ENCODE results near the gene ARID1B. TPM values are rescaled to one million over a fixed set of nuclear protein-coding genes. Genes with fewer than 3 reads are reported as not detected.

ARID1B gene
- total RNA-seq, 1 experiment from 2014 or later = 63.9 TPM

DNA sequence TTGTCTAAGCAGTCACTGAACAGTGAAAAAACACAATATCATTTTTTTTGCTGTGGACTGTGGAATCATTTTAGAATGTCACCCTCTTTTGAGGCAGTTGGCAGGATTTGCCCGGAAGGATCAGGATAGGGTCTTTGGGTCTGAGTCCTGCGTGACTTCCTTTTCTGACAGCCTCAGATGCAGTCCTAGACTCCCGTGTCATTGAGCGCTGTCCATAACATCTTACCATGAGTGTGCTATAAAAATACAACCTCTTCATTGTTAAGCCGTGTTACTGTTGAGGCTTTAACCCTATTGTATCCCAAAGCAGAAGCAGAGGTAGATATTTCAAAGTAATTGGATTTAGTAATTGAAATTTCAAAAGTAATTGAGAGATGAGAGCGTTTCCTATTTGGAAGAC is 30.6 kb downstream of the ARID1B start:
- no peak overlapping the region for H3K4me3 Mint-ChIP-seq (ENCODE audit: unreplicated experiment)
- DNase-seq (ENCODE audit: unreplicated experiment) = no peak
- intact Hi-C loops (cut with micrococcal nuclease) = no loop called here
- BruUV-seq (replicated peaks) = no TSS peak
- CTCF ChIA-PET = no interaction called here
- H3K9me3 Mint-ChIP-seq (ENCODE audit: unreplicated experiment) = peaks cover 8% of the 10 kb centered on the region
- H3K36me3 Mint-ChIP-seq (ENCODE audit: insufficient read depth, unreplicated experiment) = peaks cover 6% of the 10 kb centered on the region
- H3K4me1 Mint-ChIP-seq (ENCODE audit: insufficient read depth, unreplicated experiment) = peaks cover 11% of the 10 kb centered on the region
- POLR2A ChIA-PET = interaction anchor here (0.5 to 1.8 kb wide), 3 partner anchors 8 to 520 kb away, joined by 3 to 4 read pairs (median 3); no protein-coding TSS in a partner anchor
- no peaks in the 10 kb centered on the region for H3K27me3 Mint-ChIP-seq (ENCODE audit: insufficient read depth, unreplicated experiment)
- TF ChIP-seq, protein P1, sequence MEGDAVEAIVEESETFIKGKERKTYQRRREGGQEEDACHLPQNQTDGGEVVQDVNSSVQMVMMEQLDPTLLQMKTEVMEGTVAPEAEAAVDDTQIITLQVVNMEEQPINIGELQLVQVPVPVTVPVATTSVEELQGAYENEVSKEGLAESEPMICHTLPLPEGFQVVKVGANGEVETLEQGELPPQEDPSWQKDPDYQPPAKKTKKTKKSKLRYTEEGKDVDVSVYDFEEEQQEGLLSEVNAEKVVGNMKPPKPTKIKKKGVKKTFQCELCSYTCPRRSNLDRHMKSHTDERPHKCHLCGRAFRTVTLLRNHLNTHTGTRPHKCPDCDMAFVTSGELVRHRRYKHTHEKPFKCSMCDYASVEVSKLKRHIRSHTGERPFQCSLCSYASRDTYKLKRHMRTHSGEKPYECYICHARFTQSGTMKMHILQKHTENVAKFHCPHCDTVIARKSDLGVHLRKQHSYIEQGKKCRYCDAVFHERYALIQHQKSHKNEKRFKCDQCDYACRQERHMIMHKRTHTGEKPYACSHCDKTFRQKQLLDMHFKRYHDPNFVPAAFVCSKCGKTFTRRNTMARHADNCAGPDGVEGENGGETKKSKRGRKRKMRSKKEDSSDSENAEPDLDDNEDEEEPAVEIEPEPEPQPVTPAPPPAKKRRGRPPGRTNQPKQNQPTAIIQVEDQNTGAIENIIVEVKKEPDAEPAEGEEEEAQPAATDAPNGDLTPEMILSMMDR (IDR thresholded peaks at IDR 0.05; ENCODE audit: unreplicated experiment) = no peak
- no peak overlapping the region for H3K27ac Mint-ChIP-seq (ENCODE audit: low read depth, unreplicated experiment)

DNA sequence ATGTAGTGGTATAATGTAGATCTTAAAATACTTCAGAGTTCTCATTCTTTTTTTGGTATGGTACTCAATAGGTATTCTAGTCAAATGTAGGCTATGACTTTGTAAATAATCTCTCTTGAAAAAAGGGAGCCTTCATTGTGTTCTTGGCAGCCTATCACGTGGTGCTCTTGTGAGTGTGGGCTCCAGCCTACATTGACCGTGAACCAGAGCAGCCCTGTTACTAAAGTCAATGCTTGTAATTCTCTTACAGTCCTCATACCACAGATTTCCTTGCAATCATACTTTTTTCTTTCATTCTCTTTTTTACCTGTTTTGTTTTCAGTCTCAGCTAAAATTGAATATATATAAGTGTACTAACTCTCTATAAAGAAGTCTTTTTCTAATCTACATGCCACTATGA is 31.1 kb downstream of the ARID1B start:
- Mint-ChIP-seq H3K27ac (ENCODE audit: low read depth, unreplicated experiment) (no peak overlapping the region), H3K9me3 (ENCODE audit: unreplicated experiment) (peaks cover 8% of the 10 kb centered on the region), H3K27me3 (ENCODE audit: insufficient read depth, unreplicated experiment) (no peaks in the 10 kb centered on the region), H3K36me3 (ENCODE audit: insufficient read depth, unreplicated experiment) (peaks cover 6% of the 10 kb centered on the region), H3K4me1 (ENCODE audit: insufficient read depth, unreplicated experiment) (peaks cover 11% of the 10 kb centered on the region), H3K4me3 (ENCODE audit: unreplicated experiment) (no peak overlapping the region)
- intact Hi-C loops (cut with micrococcal nuclease) = no loop called here
- CTCF ChIA-PET = no interaction called here
- no peak for DNase-seq (ENCODE audit: unreplicated experiment)
- POLR2A ChIA-PET = interaction anchor here (0.5 to 1.8 kb wide), 3 partner anchors 8 to 519 kb away, joined by 3 to 4 read pairs (median 3); no protein-coding TSS in a partner anchor
- no TSS peak for BruUV-seq (replicated peaks)
- TF ChIP-seq, protein P1 (IDR thresholded peaks at IDR 0.05; ENCODE audit: unreplicated experiment) = no peak

DNA sequence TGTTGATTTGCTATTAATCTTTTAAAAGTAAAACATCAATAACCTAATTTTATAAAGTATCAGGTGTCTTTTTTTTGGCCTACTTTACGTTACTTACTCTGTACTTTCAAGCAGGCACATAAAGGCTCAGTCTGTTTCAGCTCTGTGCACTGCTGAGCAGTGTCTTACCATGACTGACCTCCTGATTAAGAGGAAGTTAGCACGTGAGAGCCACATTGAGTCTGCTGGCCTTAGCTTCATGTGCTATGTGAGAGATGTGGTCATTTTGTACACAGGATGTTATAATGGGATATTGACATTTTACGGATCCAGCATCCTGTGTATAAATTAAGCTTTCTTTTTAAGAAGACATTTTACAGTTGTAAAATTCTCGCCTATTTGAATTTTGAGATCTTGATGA is 31.9 kb downstream of the ARID1B start:
- peaks cover 7% of the 10 kb centered on the region for H3K36me3 Mint-ChIP-seq (ENCODE audit: insufficient read depth, unreplicated experiment)
- H3K4me1 Mint-ChIP-seq (ENCODE audit: insufficient read depth, unreplicated experiment) = peaks cover 11% of the 10 kb centered on the region
- intact Hi-C loops (cut with micrococcal nuclease) = no loop called here
- TF ChIP-seq, protein P1 (IDR thresholded peaks at IDR 0.05; ENCODE audit: unreplicated experiment) = no peak
- H3K4me3 Mint-ChIP-seq (ENCODE audit: unreplicated experiment) = no peak overlapping the region
- peaks cover 8% of the 10 kb centered on the region for H3K9me3 Mint-ChIP-seq (ENCODE audit: unreplicated experiment)
- H3K27ac Mint-ChIP-seq (ENCODE audit: low read depth, unreplicated experiment) = no peak overlapping the region
- no peak for DNase-seq (ENCODE audit: unreplicated experiment)
- H3K27me3 Mint-ChIP-seq (ENCODE audit: insufficient read depth, unreplicated experiment) = no peaks in the 10 kb centered on the region
- BruUV-seq (replicated peaks) = no TSS peak
- ChIA-PET CTCF (no interaction called here), POLR2A (interaction anchor here (0.9 kb wide), 1 partner anchor 9 kb away, joined by 3 read pairs; no protein-coding TSS in a partner anchor)

DNA sequence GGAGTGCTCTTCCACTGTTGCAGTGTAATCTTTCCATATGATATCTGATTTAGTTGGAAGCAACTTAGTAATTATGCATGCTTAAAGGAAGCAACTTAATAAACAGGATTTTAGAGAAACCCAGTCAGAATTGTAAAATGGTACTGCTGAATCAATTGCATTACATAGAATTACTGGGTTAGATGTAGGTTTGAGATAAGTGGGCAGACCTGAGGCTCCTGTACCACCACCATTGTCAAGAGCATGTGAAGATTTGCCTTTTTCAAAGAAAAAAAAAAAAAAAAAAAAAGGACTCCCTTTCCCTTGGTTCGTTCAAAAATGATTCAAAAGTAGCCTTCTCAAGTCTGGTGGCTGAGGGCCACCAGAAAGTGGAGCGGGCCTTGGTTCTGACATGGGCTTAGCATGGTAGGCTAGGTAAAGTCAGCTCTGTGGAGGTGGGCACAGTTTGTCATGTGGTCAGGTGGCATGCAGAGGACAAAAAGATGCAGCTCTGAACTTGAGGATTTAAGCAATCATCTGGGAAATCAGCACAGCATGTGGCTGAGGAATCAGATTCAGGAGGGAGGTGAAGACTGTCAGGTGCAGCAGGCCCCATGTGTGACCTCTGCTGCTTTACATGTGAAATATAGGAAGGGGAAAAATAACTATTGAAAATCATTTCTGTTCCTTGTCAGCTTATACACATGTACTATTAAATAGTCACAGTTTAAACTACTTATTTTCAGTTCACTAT is 32.4 kb downstream of the ARID1B start:
- Mint-ChIP-seq H3K36me3 (ENCODE audit: insufficient read depth, unreplicated experiment) (peaks cover 13% of the 10 kb centered on the region), H3K4me1 (ENCODE audit: insufficient read depth, unreplicated experiment) (peaks cover 11% of the 10 kb centered on the region), H3K27me3 (ENCODE audit: insufficient read depth, unreplicated experiment) (no peaks in the 10 kb centered on the region), H3K4me3 (ENCODE audit: unreplicated experiment) (no peak overlapping the region), H3K9me3 (ENCODE audit: unreplicated experiment) (peaks cover 8% of the 10 kb centered on the region), H3K27ac (ENCODE audit: low read depth, unreplicated experiment) (no peak overlapping the region)
- intact Hi-C loops (cut with micrococcal nuclease) = no loop called here
- TF ChIP-seq, protein P1 (IDR thresholded peaks at IDR 0.05; ENCODE audit: unreplicated experiment) = no peak
- no TSS peak for BruUV-seq (replicated peaks)
- ChIA-PET POLR2A (no interaction called here), CTCF (no interaction called here)
- no peak for DNase-seq (ENCODE audit: unreplicated experiment)

Data from MCF 10A (cell line).